Mesendoderm (in vitro differentiated cells): ENCODE data around the gene FOXP1.
A peak's percentile ranks its signal among the peaks of the same experiment; 100 is the strongest.

Experiments
- DNase-seq: peaks from one replicate; pipeline ENCODE4 v3.0.0; 2013
- H2AK5ac ChIP-seq: 2 replicates; pipeline ENCODE4 v1.6.1; 2013; ENCODE audit warnings: low read length, inconsistent platforms
- H2BK120ac ChIP-seq: 2 replicates; pipeline ENCODE4 v1.6.1; 2013; ENCODE audit warnings: low read depth, mild to moderate bottlenecking, low read length, moderate library complexity, mixed read lengths
- H2BK15ac ChIP-seq: replicated peaks from 2 replicates; pipeline ENCODE4 v1.6.1; 2013; ENCODE audit warnings: low read depth, mild to moderate bottlenecking, moderate library complexity
- H2BK5ac ChIP-seq: 2 replicates; pipeline ENCODE4 v1.6.1; 2013; ENCODE audit warnings: low read length, inconsistent platforms
- H3K18ac ChIP-seq: 2 replicates; pipeline ENCODE4 v1.6.1; 2013; ENCODE audit warnings: mild to moderate bottlenecking, low read length, mixed read lengths
- H3K23ac ChIP-seq: one replicate; pipeline ENCODE4 v1.6.1; 2013; ENCODE audit warnings: low read length
- H3K27ac ChIP-seq: 2 replicates; pipeline ENCODE4 v1.5.1; 2013; ENCODE audit warnings: low read depth, mild to moderate bottlenecking, inconsistent platforms, low read length, moderate library complexity
- H3K27me3 ChIP-seq: 2 replicates; pipeline ENCODE4 v1.6.1; 2013; ENCODE audit warnings: low read length, control low read depth, mild to moderate bottlenecking, inconsistent platforms; ENCODE audit not compliant: insufficient read depth, poor library complexity
- H3K36me3 ChIP-seq: 2 replicates; pipeline ENCODE4 v1.6.1; 2013; ENCODE audit warnings: low read length, inconsistent platforms; ENCODE audit not compliant: control insufficient read depth, insufficient read depth
- H3K4ac ChIP-seq: one replicate; pipeline ENCODE4 v1.6.1; 2013; ENCODE audit warnings: low read depth, mild to moderate bottlenecking, low read length, moderate library complexity
- H3K4me1 ChIP-seq: 2 replicates; pipeline ENCODE4 v1.6.1; 2013; ENCODE audit warnings: low read depth, low read length, inconsistent platforms; ENCODE audit not compliant: control insufficient read depth
- H3K4me2 ChIP-seq: 2 replicates; pipeline ENCODE4 v1.6.1; 2013; ENCODE audit warnings: low read length
- H3K4me3 ChIP-seq: 2 replicates; pipeline ENCODE4 v1.5.1; 2013; ENCODE audit warnings: mild to moderate bottlenecking, low read length
- H3K56ac ChIP-seq: one replicate; pipeline ENCODE4 v1.6.1; 2013; ENCODE audit warnings: low read length
- H3K79me1 ChIP-seq: 2 replicates; pipeline ENCODE4 v1.6.1; 2013; ENCODE audit warnings: low read length, inconsistent platforms
- H3K79me2 ChIP-seq: 2 replicates; pipeline ENCODE4 v1.6.1; 2013; ENCODE audit warnings: mild to moderate bottlenecking, low read length; ENCODE audit not compliant: control insufficient read depth, insufficient read depth
- H3K9ac ChIP-seq: 2 replicates; pipeline ENCODE4 v1.6.1; 2013; ENCODE audit warnings: low read length, inconsistent platforms
- H4K5ac ChIP-seq: one replicate; pipeline ENCODE4 v1.6.1; 2013; ENCODE audit warnings: low read length
- H4K8ac ChIP-seq: one replicate; pipeline ENCODE4 v1.6.1; 2013; ENCODE audit warnings: low read depth, mild to moderate bottlenecking, control low read depth, low read length, moderate library complexity
- WGBS: extraction: QIAGEN DNeasy Blood & Tissue Kit; methylation state at CpG from one replicate; pipeline ENCODE4 v1.1.7; 2013; ENCODE audit warnings: low lambda C conversion rate, missing lambda C conversion rate; ENCODE audit not compliant: insufficient coverage; ENCODE audit errors: extremely low coverage; 5-methylcytosine and 5-hydroxymethylcytosine counted together

Gene FOXP1

DNA sequence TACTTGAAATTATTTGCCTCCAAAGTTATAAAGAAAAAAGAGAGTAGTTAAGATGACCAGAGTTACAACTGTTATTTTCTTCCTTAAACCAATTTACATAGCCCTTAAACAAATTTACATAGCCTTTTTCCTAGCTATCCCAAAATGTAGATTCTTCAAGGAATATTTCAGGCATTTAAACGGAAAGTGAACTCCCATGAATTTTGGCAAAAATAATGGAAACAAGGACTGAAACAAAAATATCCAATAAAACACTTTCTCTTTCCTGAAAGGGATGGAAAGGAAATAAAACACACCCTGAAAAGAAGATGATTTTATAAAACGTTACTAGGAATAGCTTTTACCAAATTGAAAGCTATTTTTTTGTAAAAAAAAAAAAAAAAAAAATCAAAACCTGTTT is 418.6 kb downstream of the FOXP1 start:
- WGBS, result no CpG with 5 or more reads among the region's 2 CpGs
- Histone ChIP-seq H3K18ac (no peak overlapping the region), H3K79me1 (no peaks in the 10 kb centered on the region), H3K23ac (no peak overlapping the region), H2BK120ac (no peak overlapping the region), H3K56ac (no peak overlapping the region), H3K9ac (no peak overlapping the region), H3K27ac (no peak overlapping the region), H3K4me1 (peaks cover 9% of the 10 kb centered on the region), H3K4me3 (no peak overlapping the region), H4K8ac (no peak overlapping the region), H2BK5ac (no peak overlapping the region), H4K5ac (no peak overlapping the region), H2BK15ac (no peak overlapping the region), H2AK5ac (no peak overlapping the region), H3K27me3 (no peaks in the 10 kb centered on the region), H3K36me3 (no peaks in the 10 kb centered on the region), H3K4ac (no peak overlapping the region), H3K79me2 (no peaks in the 10 kb centered on the region), H3K4me2 (no peak overlapping the region)
- DNase-seq, result no peak

DNA sequence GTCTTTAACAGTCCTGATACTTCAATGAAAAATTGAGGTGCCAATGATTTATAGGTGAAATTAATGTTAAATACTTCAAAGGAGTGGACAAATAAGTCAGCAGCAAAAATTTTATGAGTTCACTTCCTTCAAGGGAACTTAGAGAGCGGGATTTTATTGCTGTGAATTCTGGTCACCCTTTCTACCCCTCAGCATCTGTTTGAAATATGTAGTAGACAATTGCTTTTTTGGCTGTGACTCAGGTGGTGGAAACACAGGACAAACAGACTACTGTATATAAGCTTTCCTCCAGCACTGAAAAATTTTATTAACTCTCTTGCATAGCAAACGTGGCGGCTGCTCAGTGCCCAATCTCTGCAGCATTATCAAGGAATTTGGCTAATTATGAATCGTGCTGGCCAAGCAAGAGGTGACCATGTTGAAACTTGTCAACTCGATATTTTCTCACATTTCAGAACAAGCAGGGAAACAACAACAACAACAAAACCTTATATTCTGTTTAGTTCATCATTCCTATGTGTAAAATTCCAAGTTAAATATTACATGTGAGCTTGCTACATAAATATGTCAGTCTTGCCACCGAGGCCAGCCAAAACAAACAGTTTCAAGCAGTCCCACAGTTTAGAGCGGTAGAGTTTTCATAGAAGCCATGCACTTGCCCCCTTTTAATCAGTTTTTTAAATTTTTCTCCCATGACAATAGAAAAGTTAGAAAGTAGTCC is 420.2 kb downstream of the FOXP1 start:
- Histone ChIP-seq H2BK120ac (no peak overlapping the region), H3K27me3 (no peaks in the 10 kb centered on the region), H4K8ac (no peak overlapping the region), H3K79me1 (no peaks in the 10 kb centered on the region), H3K4me1 (peaks cover 4% of the 10 kb centered on the region), H3K4me2 (no peak overlapping the region), H4K5ac (no peak overlapping the region), H2BK5ac (no peak overlapping the region), H3K4me3 (no peak overlapping the region), H3K27ac (no peak overlapping the region), H3K79me2 (no peaks in the 10 kb centered on the region), H3K36me3 (no peaks in the 10 kb centered on the region), H3K18ac (no peak overlapping the region), H3K4ac (no peak overlapping the region), H3K23ac (peak overlapping the region; percentile 15), H2BK15ac (no peak overlapping the region), H3K56ac (no peak overlapping the region), H2AK5ac (no peak overlapping the region), H3K9ac (no peak overlapping the region)
- WGBS, result no CpG with 5 or more reads among the region's 7 CpGs
- no peak for DNase-seq

DNA sequence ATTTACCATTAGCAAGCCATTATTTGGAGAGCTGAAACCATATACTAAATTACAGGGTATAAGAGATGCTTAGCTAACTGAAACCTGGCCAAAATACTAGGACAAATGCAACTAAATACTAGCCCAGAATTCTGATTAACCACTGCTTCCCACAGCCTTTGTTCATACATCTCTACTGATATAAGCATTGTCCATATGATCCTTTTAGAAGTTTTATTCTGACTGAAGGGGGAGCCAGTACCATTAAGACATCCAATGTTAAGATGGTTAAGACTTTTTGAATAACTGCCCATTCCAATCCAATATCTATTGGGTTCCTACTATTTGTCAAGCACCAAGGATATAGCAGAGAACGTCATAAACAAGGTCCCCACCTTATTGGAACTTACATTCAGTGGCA is 421.3 kb downstream of the FOXP1 start:
- Histone ChIP-seq H4K8ac (no peak overlapping the region), H4K5ac (no peak overlapping the region), H3K27ac (no peak overlapping the region), H2AK5ac (no peak overlapping the region), H3K4me2 (no peak overlapping the region), H2BK120ac (no peak overlapping the region), H3K79me1 (no peaks in the 10 kb centered on the region), H3K4ac (no peak overlapping the region), H2BK5ac (no peak overlapping the region), H3K23ac (no peak overlapping the region), H3K56ac (no peak overlapping the region), H3K4me3 (no peak overlapping the region), H2BK15ac (no peak overlapping the region), H3K4me1 (peaks cover 4% of the 10 kb centered on the region), H3K9ac (no peak overlapping the region), H3K36me3 (no peaks in the 10 kb centered on the region), H3K27me3 (no peaks in the 10 kb centered on the region), H3K18ac (no peak overlapping the region), H3K79me2 (no peaks in the 10 kb centered on the region)
- WGBS, result no CpG with 5 or more reads among the region's 1 CpG
- DNase-seq, result no peak

DNA sequence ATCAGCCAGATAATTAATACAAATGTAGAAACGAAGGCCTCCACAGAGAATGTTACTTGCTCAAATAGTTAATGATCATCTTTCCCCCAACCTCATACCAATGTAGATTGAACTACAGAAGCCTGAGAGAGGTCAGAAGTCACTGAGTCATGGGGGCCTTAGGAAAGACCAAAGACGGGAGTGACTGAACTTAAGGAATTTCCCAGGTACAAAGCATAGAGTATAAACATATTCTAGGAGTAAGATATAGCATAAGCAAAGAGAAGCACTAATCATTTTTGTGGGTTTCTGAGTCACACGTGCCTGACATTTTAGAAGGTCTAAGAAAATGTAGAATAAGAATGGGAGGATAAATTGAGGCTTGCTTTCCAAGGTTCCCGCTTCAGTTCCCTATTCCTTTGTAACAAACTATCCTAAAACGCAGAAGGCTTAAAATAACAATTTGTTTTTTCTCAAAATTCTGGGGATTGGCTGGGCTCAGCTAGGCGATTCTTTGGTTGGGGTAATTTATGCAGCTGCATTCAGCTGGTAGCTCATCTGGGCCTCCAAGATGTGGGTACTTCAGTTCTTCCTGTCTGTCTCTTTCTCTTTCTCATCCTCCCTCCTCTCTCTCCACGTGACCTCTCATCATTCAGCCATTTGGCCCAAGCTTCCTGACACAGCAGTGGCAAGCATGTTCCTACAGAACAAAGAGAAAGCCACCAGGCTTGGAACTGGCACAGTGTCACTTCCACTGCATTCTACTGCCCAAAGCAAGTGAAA is 422.6 kb downstream of the FOXP1 start:
- WGBS, result no CpG with 5 or more reads among the region's 7 CpGs
- Histone ChIP-seq H4K8ac (no peak overlapping the region), H2BK5ac (no peak overlapping the region), H3K27ac (no peak overlapping the region), H3K4ac (no peak overlapping the region), H3K9ac (no peak overlapping the region), H4K5ac (no peak overlapping the region), H3K4me1 (peaks cover 9% of the 10 kb centered on the region), H3K79me1 (no peaks in the 10 kb centered on the region), H3K36me3 (no peaks in the 10 kb centered on the region), H3K56ac (no peak overlapping the region), H3K18ac (no peak overlapping the region), H2AK5ac (peak overlapping the region; percentile 69), H2BK15ac (no peak overlapping the region), H3K79me2 (no peaks in the 10 kb centered on the region), H3K4me3 (no peak overlapping the region), H3K23ac (no peak overlapping the region), H3K27me3 (no peaks in the 10 kb centered on the region), H2BK120ac (no peak overlapping the region), H3K4me2 (no peak overlapping the region)
- no peak for DNase-seq

DNA sequence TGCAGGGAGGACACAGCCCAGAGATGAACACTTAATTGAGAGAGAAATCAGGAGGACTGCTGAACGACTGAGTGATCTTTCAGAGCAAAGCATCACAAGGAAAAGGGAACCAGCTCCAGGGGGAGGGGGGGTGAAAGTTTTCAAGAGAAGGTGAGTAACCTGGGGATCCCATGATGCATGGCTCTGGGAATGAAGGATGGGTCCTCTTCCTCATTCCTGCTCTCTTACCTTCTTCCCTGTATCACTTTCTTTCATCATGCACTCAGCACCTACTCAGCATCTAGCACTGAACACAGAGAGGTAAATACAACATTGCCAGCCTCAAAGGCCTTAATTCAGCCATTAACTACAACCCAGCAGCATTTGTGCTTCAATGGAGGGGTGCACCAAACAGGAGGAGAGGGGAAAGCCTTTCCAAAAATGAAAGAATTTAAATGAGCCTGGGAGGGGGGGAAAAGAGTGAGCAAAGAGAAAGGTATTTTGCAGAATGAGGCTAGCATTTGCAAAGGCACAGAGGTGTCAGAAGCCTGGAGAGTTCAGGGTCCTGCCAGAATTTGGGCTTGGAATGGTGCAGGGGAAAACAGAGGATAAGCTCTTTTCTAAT is 427.4 kb downstream of the FOXP1 start:
- H3K9ac ChIP-seq, result no peak overlapping the region
- H3K4ac ChIP-seq, result peak overlapping the region; percentile 6
- H3K56ac ChIP-seq, result no peak overlapping the region
- H3K27ac ChIP-seq, result peak overlapping the region; percentile 83
- H3K23ac ChIP-seq, result no peak overlapping the region
- no peak overlapping the region for H2BK15ac ChIP-seq
- WGBS, result no CpG with 5 or more reads among the region's 1 CpG
- H3K4me3 ChIP-seq, result no peak overlapping the region
- DNase-seq, result peak; percentile 95
- no peaks in the 10 kb centered on the region for H3K27me3 ChIP-seq
- no peak overlapping the region for H3K4me2 ChIP-seq
- H2BK5ac ChIP-seq, result no peak overlapping the region
- H3K36me3 ChIP-seq, result no peaks in the 10 kb centered on the region
- peaks cover 18% of the 10 kb centered on the region for H3K4me1 ChIP-seq
- peak overlapping the region; percentile 90 for H2BK120ac ChIP-seq
- no peak overlapping the region for H4K8ac ChIP-seq
- H4K5ac ChIP-seq, result no peak overlapping the region
- H2AK5ac ChIP-seq, result no peak overlapping the region
- no peaks in the 10 kb centered on the region for H3K79me1 ChIP-seq
- peak overlapping the region; percentile 83 for H3K18ac ChIP-seq
- no peaks in the 10 kb centered on the region for H3K79me2 ChIP-seq
